GM12878 (cell line): ENCODE measurements around the gene LCN12. TPM values are rescaled to one million over a fixed set of nuclear protein-coding genes. Genes with fewer than 3 reads are reported as not detected.

Experiments
- ASH2L ChIP-seq: fragments of 300-600, 200-600 bp; sonication (generic); IDR thresholded peaks from 2 replicates; pipeline ENCODE4 v1.6.1; 2017; ENCODE audit warnings: low read depth, mild to moderate bottlenecking, borderline replicate concordance
- EGR1 ChIP-seq, 2 experiments: IDR thresholded peaks; 1 replicate in 1 of 2; 2 replicates in 1 of 2; pipeline ENCODE4 v1.6.1; 2011 to 2012; ENCODE audit warnings: low read depth in 2 of 2, low read length in 2 of 2, borderline replicate concordance in 1 of 2, mild to moderate bottlenecking in 1 of 2, moderate library complexity in 1 of 2
- MEF2B ChIP-seq: fragments of 450-650 bp; IDR thresholded peaks from 2 replicates; pipeline ENCODE4 v1.6.1; 2018; ENCODE audit warnings: mild to moderate bottlenecking, moderate library complexity; ENCODE audit not compliant: partially characterized antibody, poor library complexity, severe bottlenecking
- SREBF1 ChIP-seq: IDR thresholded peaks from 2 replicates; pipeline ENCODE4 v1.6.1; 2012; ENCODE audit warnings: mild to moderate bottlenecking, low read length
- SRF ChIP-seq, 2 experiments: IDR thresholded peaks; 2 replicates each; pipeline ENCODE4 v1.6.1; 2011; ENCODE audit warnings: low read depth in 2 of 2, low read length in 2 of 2, mild to moderate bottlenecking in 1 of 2, moderate library complexity in 1 of 2
- polyA plus RNA-seq, 11 experiments: library from polyadenylated mRNA; depleted of rRNA in 4 of 11; unstranded in 6 of 11; stranded (reverse) in 5 of 11; fragments of >200 nt; fragmentation: Nextera tagmentation in 4 of 11; fragmentation: Illumina TruSeq in 1 of 11; extraction: Ambion mirVana in 4 of 11; extraction: Trizol in 1 of 11; gene quantifications; 1 replicate in 1 of 11; 2 replicates in 10 of 11; pipeline versions ENCODE4 v1.2.1 to v1.2.3, GENCODE V29; 2011 to 2016; ENCODE audit warnings: inconsistent platforms in 2 of 11, missing spikeins in 2 of 11, low read depth in 1 of 11
- total RNA-seq, 4 experiments: library from RNA; depleted of rRNA in 3 of 4; stranded (reverse); fragments of >200 nt in 3 of 4; fragmentation: Illumina TruSeq in 1 of 4; extraction: Trizol in 1 of 4; gene quantifications; 2 replicates each; pipeline versions ENCODE4 v1.2.1 to v1.2.3, GENCODE V29; 2013 to 2021
- TF ChIP-seq, protein P1 (sequence below): IDR thresholded peaks from 2 replicates; pipeline ENCODE4 v1.6.1; 2012; ENCODE audit warnings: low read depth, low read length, improper control_type of control experiment
- TF ChIP-seq, protein P2 (sequence below): fragments of 450-650 bp; IDR thresholded peaks from 2 replicates; pipeline ENCODE4 v1.6.1; 2016; ENCODE audit warnings: mild to moderate bottlenecking, moderate library complexity, borderline replicate concordance

The LCN12 gene
- total and polyA plus RNA-seq, 10 of the 15 experiments (the other 5 are each of a cell fraction or from before 2014, with no cell fraction given) = 0.06 to 0.64 (median 0.40) TPM; not detected in 3

DNA sequence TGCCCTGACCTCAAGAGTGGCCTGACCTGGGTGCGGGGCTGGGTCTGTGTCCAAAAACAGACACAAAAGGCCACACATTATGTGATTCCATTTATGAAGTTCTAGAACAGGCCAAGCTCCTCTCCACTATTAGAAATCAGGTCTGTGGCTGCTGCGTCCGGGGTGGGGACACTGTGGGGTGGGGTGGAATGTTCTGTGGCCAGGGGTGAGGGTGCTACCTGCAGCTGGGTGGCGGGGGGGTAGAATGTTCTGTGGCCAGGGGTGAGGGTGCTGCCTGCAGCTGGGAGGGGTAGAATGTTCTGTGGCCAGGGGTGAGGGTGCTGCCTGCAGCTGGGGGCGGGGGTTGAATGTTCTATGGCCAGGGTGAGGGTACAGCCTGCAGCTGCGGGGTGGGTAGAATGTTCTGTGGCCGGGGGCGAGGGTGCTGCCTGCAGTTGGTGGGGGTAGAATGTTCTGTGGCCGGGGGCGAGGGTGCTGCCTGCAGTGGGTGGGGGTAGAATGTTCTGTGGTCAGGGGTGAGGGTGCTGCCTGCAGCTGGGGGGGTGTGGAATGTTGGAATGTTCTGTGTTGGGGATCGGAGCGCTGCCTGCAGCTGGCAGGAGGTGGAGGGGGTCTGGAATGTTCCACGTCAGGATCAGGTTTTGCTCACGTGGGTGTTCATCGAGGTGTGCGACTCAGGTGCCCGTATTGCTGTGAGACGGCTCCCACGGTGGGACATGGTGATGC, 8.3 kb downstream of the LCN12 start (continued):
- TF ChIP-seq SREBF1 (no peak), ASH2L (no peak), MEF2B (no peak), SRF (IDR thresholded peaks at IDR 0.05; ENCODE audit: low read depth in 2 of 2, low read length in 2 of 2) (no peak), EGR1 (IDR thresholded peaks at IDR 0.05; ENCODE audit: borderline replicate concordance in 1 of 2, low read depth in 2 of 2, low read length in 2 of 2) (no peak)
- TF ChIP-seq, protein P1, sequence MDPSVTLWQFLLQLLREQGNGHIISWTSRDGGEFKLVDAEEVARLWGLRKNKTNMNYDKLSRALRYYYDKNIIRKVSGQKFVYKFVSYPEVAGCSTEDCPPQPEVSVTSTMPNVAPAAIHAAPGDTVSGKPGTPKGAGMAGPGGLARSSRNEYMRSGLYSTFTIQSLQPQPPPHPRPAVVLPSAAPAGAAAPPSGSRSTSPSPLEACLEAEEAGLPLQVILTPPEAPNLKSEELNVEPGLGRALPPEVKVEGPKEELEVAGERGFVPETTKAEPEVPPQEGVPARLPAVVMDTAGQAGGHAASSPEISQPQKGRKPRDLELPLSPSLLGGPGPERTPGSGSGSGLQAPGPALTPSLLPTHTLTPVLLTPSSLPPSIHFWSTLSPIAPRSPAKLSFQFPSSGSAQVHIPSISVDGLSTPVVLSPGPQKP = no peak
- TF ChIP-seq, protein P2, sequence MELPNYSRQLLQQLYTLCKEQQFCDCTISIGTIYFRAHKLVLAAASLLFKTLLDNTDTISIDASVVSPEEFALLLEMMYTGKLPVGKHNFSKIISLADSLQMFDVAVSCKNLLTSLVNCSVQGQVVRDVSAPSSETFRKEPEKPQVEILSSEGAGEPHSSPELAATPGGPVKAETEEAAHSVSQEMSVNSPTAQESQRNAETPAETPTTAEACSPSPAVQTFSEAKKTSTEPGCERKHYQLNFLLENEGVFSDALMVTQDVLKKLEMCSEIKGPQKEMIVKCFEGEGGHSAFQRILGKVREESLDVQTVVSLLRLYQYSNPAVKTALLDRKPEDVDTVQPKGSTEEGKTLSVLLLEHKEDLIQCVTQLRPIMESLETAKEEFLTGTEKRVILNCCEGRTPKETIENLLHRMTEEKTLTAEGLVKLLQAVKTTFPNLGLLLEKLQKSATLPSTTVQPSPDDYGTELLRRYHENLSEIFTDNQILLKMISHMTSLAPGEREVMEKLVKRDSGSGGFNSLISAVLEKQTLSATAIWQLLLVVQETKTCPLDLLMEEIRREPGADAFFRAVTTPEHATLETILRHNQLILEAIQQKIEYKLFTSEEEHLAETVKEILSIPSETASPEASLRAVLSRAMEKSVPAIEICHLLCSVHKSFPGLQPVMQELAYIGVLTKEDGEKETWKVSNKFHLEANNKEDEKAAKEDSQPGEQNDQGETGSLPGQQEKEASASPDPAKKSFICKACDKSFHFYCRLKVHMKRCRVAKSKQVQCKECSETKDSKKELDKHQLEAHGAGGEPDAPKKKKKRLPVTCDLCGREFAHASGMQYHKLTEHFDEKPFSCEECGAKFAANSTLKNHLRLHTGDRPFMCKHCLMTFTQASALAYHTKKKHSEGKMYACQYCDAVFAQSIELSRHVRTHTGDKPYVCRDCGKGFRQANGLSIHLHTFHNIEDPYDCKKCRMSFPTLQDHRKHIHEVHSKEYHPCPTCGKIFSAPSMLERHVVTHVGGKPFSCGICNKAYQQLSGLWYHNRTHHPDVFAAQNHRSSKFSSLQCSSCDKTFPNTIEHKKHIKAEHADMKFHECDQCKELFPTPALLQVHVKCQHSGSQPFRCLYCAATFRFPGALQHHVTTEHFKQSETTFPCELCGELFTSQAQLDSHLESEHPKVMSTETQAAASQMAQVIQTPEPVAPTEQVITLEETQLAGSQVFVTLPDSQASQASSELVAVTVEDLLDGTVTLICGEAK = no peak
